ENCODE measurements around the gene TDRD3. TPM values are rescaled to one million over a fixed set of nuclear protein-coding genes. Genes with fewer than 3 reads are reported as not detected.

TDRD3 gene
- 8.2 and 8.8 TPM in 2 replicates for total RNA-seq

DNA sequence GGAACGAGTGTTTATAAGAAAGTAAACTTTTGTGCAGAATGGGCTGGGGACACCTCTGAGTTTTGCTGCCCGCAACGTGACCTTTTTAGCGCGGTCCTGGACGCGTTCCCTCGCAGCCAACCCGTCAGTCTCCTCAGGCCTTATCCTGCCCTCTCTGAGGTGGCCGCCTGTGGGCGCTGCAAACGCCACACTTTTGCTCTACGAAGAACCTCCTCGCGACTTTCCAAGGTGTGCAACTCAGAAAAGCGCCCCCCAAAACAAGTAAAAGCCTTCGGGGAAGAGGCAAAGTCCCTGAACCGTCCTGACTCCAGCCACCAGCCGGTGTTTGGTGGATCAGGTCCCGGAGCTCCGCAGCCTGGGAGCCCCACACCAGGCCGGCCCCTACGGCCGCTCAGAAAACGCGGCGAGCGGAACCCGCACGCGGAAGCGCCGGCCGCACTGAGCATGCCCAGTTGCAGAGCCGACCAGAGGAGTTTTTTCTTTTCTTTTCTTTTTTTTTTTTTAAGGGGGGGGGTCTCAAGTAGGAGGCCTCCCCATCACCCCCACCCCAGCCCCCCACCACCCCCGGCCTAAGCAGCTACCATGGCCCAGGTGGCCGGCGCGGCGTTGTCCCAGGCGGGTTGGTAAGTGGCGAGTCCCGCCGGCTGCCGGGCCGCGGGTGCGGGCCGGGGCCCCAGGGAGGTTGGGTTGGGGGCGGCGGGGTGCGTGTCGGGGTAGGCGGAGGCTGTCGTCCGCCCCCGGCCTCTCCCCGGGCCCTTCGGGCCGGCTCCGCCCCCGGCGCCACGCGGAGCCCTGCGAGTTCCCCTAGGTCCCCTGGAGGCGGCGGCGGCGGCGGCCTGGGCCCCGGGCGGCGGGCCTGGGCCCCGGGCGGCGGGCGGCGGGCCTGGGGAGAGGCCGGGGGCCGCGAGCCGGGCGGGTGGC is at the start of gene TDRD3:
TDRD3 (plus strand) TSS at position 438 of the 921 bp plus-strand sequence; CDS start at position 583, 145 bp downstream.
- TF ChIP-seq, protein P1, sequence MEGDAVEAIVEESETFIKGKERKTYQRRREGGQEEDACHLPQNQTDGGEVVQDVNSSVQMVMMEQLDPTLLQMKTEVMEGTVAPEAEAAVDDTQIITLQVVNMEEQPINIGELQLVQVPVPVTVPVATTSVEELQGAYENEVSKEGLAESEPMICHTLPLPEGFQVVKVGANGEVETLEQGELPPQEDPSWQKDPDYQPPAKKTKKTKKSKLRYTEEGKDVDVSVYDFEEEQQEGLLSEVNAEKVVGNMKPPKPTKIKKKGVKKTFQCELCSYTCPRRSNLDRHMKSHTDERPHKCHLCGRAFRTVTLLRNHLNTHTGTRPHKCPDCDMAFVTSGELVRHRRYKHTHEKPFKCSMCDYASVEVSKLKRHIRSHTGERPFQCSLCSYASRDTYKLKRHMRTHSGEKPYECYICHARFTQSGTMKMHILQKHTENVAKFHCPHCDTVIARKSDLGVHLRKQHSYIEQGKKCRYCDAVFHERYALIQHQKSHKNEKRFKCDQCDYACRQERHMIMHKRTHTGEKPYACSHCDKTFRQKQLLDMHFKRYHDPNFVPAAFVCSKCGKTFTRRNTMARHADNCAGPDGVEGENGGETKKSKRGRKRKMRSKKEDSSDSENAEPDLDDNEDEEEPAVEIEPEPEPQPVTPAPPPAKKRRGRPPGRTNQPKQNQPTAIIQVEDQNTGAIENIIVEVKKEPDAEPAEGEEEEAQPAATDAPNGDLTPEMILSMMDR (conservative IDR thresholded peaks at IDR 0.05; ENCODE audit: low read depth, low read length): peak; percentile 79
- no peak for DNase-seq (ENCODE audit: low read depth)

DNA sequence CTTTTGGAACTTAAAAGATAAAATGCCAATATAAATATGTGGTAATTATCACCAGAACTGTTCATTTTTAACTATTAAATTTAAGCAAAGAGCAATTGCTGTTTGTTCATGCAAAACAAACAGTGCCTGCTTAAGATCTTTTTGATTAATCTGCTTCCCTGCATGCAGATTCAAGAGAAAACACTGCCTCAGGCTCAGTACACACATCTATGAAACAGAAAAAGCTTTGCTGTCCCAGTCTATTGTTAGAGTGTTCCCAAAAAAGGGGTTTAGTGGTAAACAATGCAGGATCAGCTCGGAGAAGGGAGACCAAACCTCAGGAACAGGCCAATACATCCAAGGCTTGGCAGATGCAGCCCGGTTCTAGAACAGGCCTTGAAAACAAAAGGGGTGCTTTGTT is 49.3 kb upstream of the TDRD3 start:
- TF ChIP-seq, protein P1 (conservative IDR thresholded peaks at IDR 0.05; ENCODE audit: low read depth, low read length): no peak
- DNase-seq (ENCODE audit: low read depth): no peak
- H3K4me3 ChIP-seq (ENCODE audit: low read depth, low read length): no peak overlapping the region

More for the DNA sequence above, at the start of gene TDRD3:
- peak within 1 kb of the TSS; percentile 85 for H3K4me3 ChIP-seq (ENCODE audit: low read depth, low read length)

- DNase-seq (ENCODE audit: low read depth): no peak
- TF ChIP-seq, protein P1 (conservative IDR thresholded peaks at IDR 0.05; ENCODE audit: low read depth, low read length): no peak
- H3K4me3 ChIP-seq (ENCODE audit: low read depth, low read length): no peak overlapping the region
Observed at GRCh38 chr13:60348097-60348496, 48.9 kb upstream of the TDRD3 start.

DNA sequence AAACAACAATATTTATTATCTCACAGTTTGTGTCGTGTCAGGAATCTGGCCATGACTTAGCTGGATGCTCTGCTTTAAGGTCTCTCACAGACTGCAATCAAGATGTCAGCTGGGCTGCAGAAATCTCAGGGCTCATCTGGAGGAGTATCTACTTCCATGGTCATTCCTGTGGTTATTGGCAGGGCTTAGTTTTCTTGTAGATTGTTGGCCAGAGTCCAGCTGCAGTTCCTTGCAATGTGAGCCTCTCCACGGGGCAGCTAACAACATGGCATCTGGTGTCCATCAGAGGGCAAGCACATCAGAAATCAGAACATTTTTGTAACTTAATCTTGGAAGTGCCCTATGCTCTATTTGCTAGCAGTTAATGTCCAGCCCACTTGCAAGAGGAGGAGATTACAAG is 45.7 kb upstream of the TDRD3 start:
- DNase-seq (ENCODE audit: low read depth): peak; percentile 19
- TF ChIP-seq, protein P1 (conservative IDR thresholded peaks at IDR 0.05; ENCODE audit: low read depth, low read length): no peak
- no peak overlapping the region for H3K4me3 ChIP-seq (ENCODE audit: low read depth, low read length)

DNA sequence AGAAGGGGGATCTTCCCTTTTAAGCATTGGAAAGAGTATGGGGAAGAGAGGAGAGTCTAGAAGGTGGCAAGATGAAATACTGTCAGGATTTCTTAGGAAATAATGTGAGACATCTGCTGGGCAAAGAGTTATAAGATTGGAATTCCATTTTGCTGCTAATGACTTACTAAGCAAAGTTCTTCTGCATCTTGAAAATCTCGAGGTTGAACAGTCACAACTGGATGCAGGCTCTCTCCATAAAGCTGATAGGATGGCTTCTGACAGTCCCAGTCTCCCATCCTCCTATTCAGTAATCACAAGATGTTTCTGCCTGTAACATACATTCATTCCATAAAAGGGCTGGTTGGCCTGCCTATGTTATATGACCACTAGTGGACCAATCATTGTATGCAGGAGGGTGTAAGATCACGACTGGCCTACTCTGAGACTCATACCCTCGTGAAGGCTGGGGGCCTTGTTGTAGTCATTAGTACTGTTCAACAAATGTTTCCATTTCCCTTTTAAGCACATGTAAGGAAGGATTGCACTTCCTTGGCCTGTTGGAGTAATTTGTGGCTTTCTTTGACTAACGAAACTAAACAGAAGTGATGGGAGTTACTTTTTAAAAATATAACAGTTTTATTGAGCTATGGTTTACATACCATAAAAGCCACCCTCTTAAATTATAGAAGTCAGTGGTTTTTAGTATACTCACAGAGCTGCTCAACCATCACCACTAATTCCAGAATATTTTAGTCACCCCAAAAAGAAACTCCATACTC is 45.0 kb upstream of the TDRD3 start:
- H3K4me3 ChIP-seq (ENCODE audit: low read depth, low read length): no peak overlapping the region
- no peak for DNase-seq (ENCODE audit: low read depth)
- TF ChIP-seq, protein P1 (conservative IDR thresholded peaks at IDR 0.05; ENCODE audit: low read depth, low read length): no peak

- DNase-seq (ENCODE audit: low read depth): no peak
- H3K4me3 ChIP-seq (ENCODE audit: low read depth, low read length): no peak overlapping the region
- TF ChIP-seq, protein P1 (conservative IDR thresholded peaks at IDR 0.05; ENCODE audit: low read depth, low read length): no peak
Observed at GRCh38 chr13:60352644-60353043, 44.4 kb upstream of the TDRD3 start.
